A549 (cell line): Measurements from ENCODE around the gene MAST3. TPM values are rescaled to one million over a fixed set of nuclear protein-coding genes. Genes with fewer than 3 reads are reported as not detected.

Source experiments
- ATAC-seq, 2 experiments: fragments of 200-7000 bp in 1 of 2; fragments of >200 bp in 1 of 2; cut with Nextera tagmentation in 1 of 2; cut with Tn5 transposase in 1 of 2; 3 replicates each; pipeline versions ENCODE4 v1.8.0 to v1.9.1; 2018 to 2020; ENCODE audit warnings: mild to moderate bottlenecking in 1 of 2, moderate library complexity in 1 of 2
- CTCF ChIA-PET: fragments of 300-600 bp; sonication (Branson Sonifier 250); formaldehyde crosslinking; extraction: SDS; loops from one replicate; lab custom pipeline; 2021; ENCODE audit warnings: antibody characterized with exemption, inconsistent platforms; lab: Yijun Ruan, JAX
- POLR2A ChIA-PET: fragments of 350-600 bp; formaldehyde crosslinking; extraction: SDS; loops from one replicate; lab custom pipeline; 2021; ENCODE audit warnings: antibody characterized with exemption, inconsistent platforms; lab: Yijun Ruan, JAX
- DNase-seq, 2 experiments: peaks; one replicate each; pipeline versions ENCODE4 v3.0.0 to v3.0.0-alpha.2; 2011 to 2016; ENCODE audit warnings: low read depth in 1 of 2, low spot score in 1 of 2
- FAIRE-seq: peaks from 2 replicates; lab custom pipeline; 2011; peaks lifted over from hg19 to GRCh38; lab: Jason Lieb, UNC
- H3K27ac ChIP-seq, 2 experiments: fragments of >200 bp; sonication (Bioruptor Twin); formaldehyde crosslinking; 3 replicates each; pipeline ENCODE4 v1.5.1; 2016 to 2017
- H3K4me1 ChIP-seq: fragments of >200 bp; sonication (Bioruptor Twin); formaldehyde crosslinking; 3 replicates; pipeline ENCODE4 v1.6.1; 2016
- H3K4me2 ChIP-seq: fragments of >200 bp; sonication (Bioruptor Twin); formaldehyde crosslinking; 3 replicates; pipeline ENCODE4 v1.6.1; 2016
- H3K4me3 ChIP-seq: fragments of >200 bp; sonication (Bioruptor Twin); formaldehyde crosslinking; 3 replicates; pipeline ENCODE4 v1.5.1; 2016
- H3K9me3 ChIP-seq: fragments of >200 bp; sonication (Bioruptor Twin); formaldehyde crosslinking; 3 replicates; pipeline ENCODE4 v1.6.1; 2016
- ATOH8 ChIP-seq: fragments of 250-450 bp; sonication (Bioruptor Pico); IDR thresholded peaks from 2 replicates; pipeline ENCODE4 v1.5.0; 2020; ENCODE audit warnings: low read depth, mild to moderate bottlenecking, moderate library complexity
- CBX2 ChIP-seq: fragments of 200-600 bp; sonication (generic); IDR thresholded peaks from 2 replicates; pipeline ENCODE4 v1.6.1; 2016; ENCODE audit warnings: low read depth, mild to moderate bottlenecking, borderline replicate concordance
- CBX8 ChIP-seq: fragments of 200-600 bp; sonication (generic); IDR thresholded peaks from 2 replicates; pipeline ENCODE4 v1.6.1; 2016
- CEBPB ChIP-seq, 2 experiments: fragments of >200 bp in 1 of 2; sonication (Bioruptor Twin) in 1 of 2; formaldehyde crosslinking in 1 of 2; IDR thresholded peaks; 2 replicates each; pipeline ENCODE4 v1.6.1; 2012 to 2016
- CHD2 ChIP-seq: fragments of 150-350 bp; IDR thresholded peaks from 2 replicates; pipeline ENCODE4 v1.6.1; 2014; ENCODE audit warnings: low read length; ENCODE audit not compliant: partially characterized antibody
- CHD4 ChIP-seq: fragments of 200-600 bp; sonication (generic); IDR thresholded peaks from 2 replicates; pipeline ENCODE4 v1.6.1; 2016; ENCODE audit warnings: antibody characterized with exemption, mild to moderate bottlenecking, borderline replicate concordance
- CTCF ChIP-seq: fragments of >200 bp; sonication (Bioruptor Twin); formaldehyde crosslinking; IDR thresholded peaks from 3 replicates; pipeline ENCODE4 v1.5.1; 2016
- E2F6 ChIP-seq: IDR thresholded peaks from 2 replicates; pipeline ENCODE4 v1.6.1; 2012; ENCODE audit warnings: low read depth, borderline replicate concordance
- EHMT2 ChIP-seq: fragments of 200-600 bp; sonication (generic); IDR thresholded peaks from 2 replicates; pipeline ENCODE4 v1.6.1; 2016; ENCODE audit warnings: antibody characterized with exemption, low read depth, mild to moderate bottlenecking, moderate library complexity
- ESRRA ChIP-seq: fragments of 150-350 bp; IDR thresholded peaks from 2 replicates; pipeline ENCODE4 v1.6.1; 2014; ENCODE audit warnings: mild to moderate bottlenecking, low read length, borderline replicate concordance
- HDAC2 ChIP-seq: fragments of 200-600 bp; sonication (generic); IDR thresholded peaks from 2 replicates; pipeline ENCODE4 v1.6.1; 2016
- HEYL ChIP-seq: fragments of 250-450 bp; sonication (Bioruptor Pico); IDR thresholded peaks from 2 replicates; pipeline ENCODE4 v1.8.0; 2021; ENCODE audit warnings: mild to moderate bottlenecking, moderate library complexity
- HOXA7 ChIP-seq: fragments of 250-450 bp; sonication (Bioruptor Pico); IDR thresholded peaks from 2 replicates; pipeline ENCODE4 v1.5.0; 2020; ENCODE audit warnings: mild to moderate bottlenecking, moderate library complexity
- HOXB5 ChIP-seq: fragments of 250-450 bp; sonication (Bioruptor Pico); IDR thresholded peaks from 2 replicates; pipeline ENCODE4 v1.5.0; 2020; ENCODE audit warnings: mild to moderate bottlenecking, moderate library complexity
- KDM1A ChIP-seq: fragments of 200-600 bp; sonication (generic); IDR thresholded peaks from 2 replicates; pipeline ENCODE4 v1.6.1; 2016; ENCODE audit warnings: low read depth, mild to moderate bottlenecking
- MAFK ChIP-seq: fragments of 450-650 bp; IDR thresholded peaks from 2 replicates; pipeline ENCODE4 v1.6.1; 2014; ENCODE audit not compliant: partially characterized antibody
- MAZ ChIP-seq: fragments of 150-350 bp; IDR thresholded peaks from 2 replicates; pipeline ENCODE4 v1.6.1; 2014; ENCODE audit warnings: antibody characterized with exemption, low read depth, low read length, borderline replicate concordance
- POLR2A ChIP-seq: IDR thresholded peaks from 2 replicates; pipeline ENCODE4 v1.6.1; 2012; ENCODE audit warnings: mild to moderate bottlenecking, low read length
- RARB ChIP-seq: fragments of 250-450 bp; sonication (Bioruptor Pico); IDR thresholded peaks from 2 replicates; pipeline ENCODE4 v1.8.0; 2021; ENCODE audit warnings: mild to moderate bottlenecking, moderate library complexity
- RCOR1 ChIP-seq: fragments of 150-350 bp; IDR thresholded peaks from 2 replicates; pipeline ENCODE4 v1.6.1; 2014; ENCODE audit warnings: antibody characterized with exemption, low read length, low read depth
- REST ChIP-seq: fragments of 200-600 bp; sonication (generic); IDR thresholded peaks from 2 replicates; pipeline ENCODE4 v1.6.1; 2016; ENCODE audit warnings: antibody characterized with exemption, mild to moderate bottlenecking, moderate library complexity
- SREBF2 ChIP-seq: fragments of 450-650 bp; IDR thresholded peaks from 2 replicates; pipeline ENCODE4 v1.6.1; 2014; ENCODE audit warnings: mild to moderate bottlenecking, moderate library complexity
- TP53 ChIP-seq: fragments of 250-450 bp; sonication (Bioruptor Pico); IDR thresholded peaks from 2 replicates; pipeline ENCODE4 v1.5.0; 2021; ENCODE audit warnings: mild to moderate bottlenecking, moderate library complexity
- USF2 ChIP-seq: fragments of 450-650 bp; IDR thresholded peaks from 2 replicates; pipeline ENCODE4 v1.6.1; 2014; ENCODE audit warnings: antibody characterized with exemption
- ZSCAN20 ChIP-seq: fragments of 250-450 bp; sonication (Bioruptor Pico); IDR thresholded peaks from 2 replicates; pipeline ENCODE4 v1.8.0; 2022; ENCODE audit warnings: mild to moderate bottlenecking, moderate library complexity
- WGBS: methylation state at CpG from one replicate; pipeline ENCODE4 v1.1.6; 2017; ENCODE audit errors: missing lambda C conversion rate; 5-methylcytosine and 5-hydroxymethylcytosine counted together
- polyA plus RNA-seq, 4 experiments: library from polyadenylated mRNA; depleted of rRNA in 3 of 4; stranded (reverse); fragments of >200 nt; fragmentation: RNase III in 1 of 4; extraction: RNeasy Plus Mini Kit Qiagen cat#74134 plus additional on column Dnase treatment in 1 of 4; gene quantifications; 2 replicates in 3 of 4; 3 replicates in 1 of 4; pipeline ENCODE4 v1.2.3, GENCODE V29; 2011 to 2017

MAST3 gene
- polyA plus RNA-seq, 2 of the 4 experiments (the other 2 are of a cell fraction) = 1.3 to 2.5 TPM

- ATAC-seq (no peak), FAIRE-seq (no peak), DNase-seq (no peak)
- Histone ChIP-seq H3K4me1 (0 out of 3 replicates have a peak, but pooled peaks cover 5% of the 10 kb centered on the region), H3K27ac (no peak overlapping the region), H3K4me3 (no peak overlapping the region), H3K9me3 (no peaks in the 10 kb centered on the region), H3K4me2 (no peak overlapping the region)
- ChIA-PET POLR2A (interaction anchor here (0.5 kb wide), 1 partner anchor 74 kb away, joined by 3 read pairs; no protein-coding TSS in a partner anchor), CTCF (interaction anchor here (1.3 to 1.8 kb wide), 3 partner anchors 9 to 45 kb away, joined by 3 to 7 read pairs (median 3); no protein-coding TSS in a partner anchor)
- WGBS = 85% methylated on average over 18 of the region's 27 CpGs
- no peak for TF ChIP-seq MAZ
- no peak for TF ChIP-seq CBX8
- TF ChIP-seq KDM1A = no peak
- TF ChIP-seq CHD2 = no peak
These were observed 25.6 kb downstream of the MAST3 start for GRCh38 chr19:18122860-18123795.

GRCh38 chr19:18123819-18124218 lies 26.2 kb downstream of the MAST3 start:
- Histone ChIP-seq H3K4me2 (no peak overlapping the region), H3K4me3 (no peak overlapping the region), H3K4me1 (0 out of 3 replicates have a peak, but pooled peaks cover 2% of the 10 kb centered on the region), H3K9me3 (no peaks in the 10 kb centered on the region), H3K27ac (no peak overlapping the region)
- 87% methylated on average over 6 of the region's 26 CpGs for WGBS
- ChIA-PET POLR2A (no interaction called here), CTCF (interaction anchor here (0.9 to 1.7 kb wide), 2 partner anchors 10 to 44 kb away, joined by 4 to 8 read pairs; no protein-coding TSS in a partner anchor)
- FAIRE-seq = no peak
- TF ChIP-seq ATOH8 (CRISPR knock-in tag) (no peak), E2F6 (no peak), CTCF (no peak), RARB (CRISPR knock-in tag) (no peak), HOXB5 (CRISPR knock-in tag) (no peak), REST (no peak)
- ATAC-seq = no peak
- DNase-seq = no peak

- CTCF ChIA-PET = interaction anchor here (0.5 to 1.9 kb wide), 3 partner anchors 13 to 858 kb away, joined by 3 to 6 read pairs (median 3); no protein-coding TSS in a partner anchor
- POLR2A ChIA-PET = no interaction called here
- no peak overlapping the region for H3K4me2 ChIP-seq
- H3K4me3 ChIP-seq = no peak overlapping the region
- no peaks in the 10 kb centered on the region for H3K9me3 ChIP-seq
- H3K27ac ChIP-seq = no peak overlapping the region
- FAIRE-seq = no peak
- no peaks in the 10 kb centered on the region for H3K4me1 ChIP-seq
- DNase-seq = no peak
- TF ChIP-seq ESRRA (no peak), KDM1A (no peak), HOXB5 (CRISPR knock-in tag) (no peak), TP53 (CRISPR knock-in tag) (no peak), MAFK (no peak), HDAC2 (no peak), SREBF2 (no peak), CHD4 (no peak), EHMT2 (no peak), CEBPB (IDR thresholded peaks at IDR 0.05) (no peak), RCOR1 (no peak), CBX2 (no peak), HOXA7 (no peak), ZSCAN20 (CRISPR knock-in tag) (no peak), USF2 (no peak), POLR2A (no peak), RARB (CRISPR knock-in tag) (no peak), HEYL (CRISPR knock-in tag) (no peak)
- 81% methylated on average over 2 of the region's 2 CpGs for WGBS
- ATAC-seq = no peak
These were observed 28.5 kb downstream of the MAST3 start for GRCh38 chr19:18126097-18126496.
